ENCODE measurements around the gene DOK7. TPM values are rescaled to one million over a fixed set of nuclear protein-coding genes. Genes with fewer than 3 reads are reported as not detected.

The DOK7 gene
- total RNA-seq, 2 donors from 2014 or later, result 6.3 to 7.0 TPM

DNA sequence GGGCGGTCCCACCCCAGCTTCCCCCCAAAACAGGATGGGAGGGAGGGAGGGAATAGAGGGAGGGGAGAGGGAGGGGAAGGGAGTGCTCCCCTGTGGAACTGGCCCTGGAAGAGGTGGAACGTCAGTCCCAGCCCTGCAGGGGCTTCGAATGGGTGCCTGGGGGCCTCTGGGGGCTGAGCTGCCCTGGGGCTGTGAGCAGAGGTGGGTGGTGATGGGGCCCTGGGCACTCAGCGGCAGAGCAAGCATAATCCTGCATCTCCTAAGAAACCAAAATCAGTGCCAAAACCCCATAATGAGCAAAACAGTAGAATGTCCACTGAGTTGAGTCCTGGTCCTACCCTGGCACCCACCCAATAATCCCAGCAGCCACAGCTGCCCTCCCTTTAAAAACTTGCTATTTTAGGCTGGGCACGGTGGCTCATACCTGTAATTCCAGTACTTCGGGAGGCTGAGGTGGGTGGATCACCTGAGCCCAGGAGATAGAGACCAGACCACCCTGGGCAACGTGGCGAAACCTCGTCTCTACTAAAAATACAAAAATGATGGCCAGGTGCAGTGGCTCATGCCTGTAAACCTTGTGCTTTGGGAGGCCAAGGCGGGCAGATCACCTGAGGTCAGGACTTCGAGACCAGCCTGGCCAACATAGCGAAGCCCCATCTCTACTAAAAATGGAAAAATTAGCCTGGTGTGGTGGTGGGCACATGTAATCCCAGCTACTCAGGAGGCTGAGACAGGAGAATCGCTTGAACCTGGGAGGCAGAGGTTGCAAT lies 11.1 kb downstream of the DOK7 start:
- Histone ChIP-seq H3K4me3 (no peak overlapping the region), H3K27me3 (no peaks in the 10 kb centered on the region), H3K36me3 (replicated peaks in 1 of 2; ENCODE audit: insufficient read depth in 1 of 2, low read depth in 2 of 2) (no peaks in the 10 kb centered on the region), H3K9me3 (no peaks in the 10 kb centered on the region), H3K27ac (no peak overlapping the region), H3K4me1 (peaks cover 44% of the 10 kb centered on the region)
- TF ChIP-seq CTCF (IDR thresholded peaks at IDR 0.05) (no peak), POLR2A (IDR thresholded peaks at IDR 0.05) (no peak)
- intact Hi-C loops (cut with DNase I), result no loop called here
- no peak for ATAC-seq
- DNase-seq, result no peak
- 85 to 90% methylated on average over 13 of the region's 13 CpGs for WGBS, 2 donors

DNA sequence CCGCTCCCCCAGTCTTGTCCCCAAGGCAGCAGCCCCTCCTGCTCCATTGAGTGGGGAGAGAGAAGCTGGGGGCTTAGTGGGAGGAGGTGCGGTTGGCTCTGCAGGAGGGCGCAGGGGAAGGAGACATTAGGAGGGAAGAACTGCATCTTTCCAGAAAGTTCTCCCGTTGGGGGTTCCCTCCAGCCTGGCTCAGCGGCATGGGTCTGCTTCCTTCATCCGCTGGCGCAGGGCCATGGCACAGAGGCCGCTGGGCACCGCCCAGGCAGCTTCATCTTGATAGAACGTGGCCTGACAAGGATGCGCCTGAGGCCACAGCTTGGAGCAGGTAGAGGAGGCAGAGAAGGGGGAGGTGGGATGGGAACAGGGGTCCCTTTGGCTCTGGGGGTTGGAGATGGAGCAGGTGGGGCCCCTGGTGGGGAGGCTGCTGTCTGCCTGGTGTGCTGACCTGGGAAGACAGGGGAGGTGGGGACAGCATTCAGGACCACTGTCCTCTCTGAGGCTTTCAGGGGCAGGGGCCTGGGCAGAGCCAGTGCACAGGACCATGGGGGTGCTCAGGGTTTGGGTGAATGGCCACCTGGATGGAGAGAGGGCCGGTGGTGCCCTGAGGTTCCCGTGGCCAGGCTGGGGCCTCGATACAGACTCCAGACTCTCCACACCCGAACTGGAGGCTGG lies 12.1 kb downstream of the DOK7 start:
- intact Hi-C loops (cut with DNase I), result no loop called here
- Histone ChIP-seq H3K9me3 (no peaks in the 10 kb centered on the region), H3K4me3 (no peak overlapping the region), H3K27ac (no peak overlapping the region), H3K27me3 (no peaks in the 10 kb centered on the region), H3K36me3 (replicated peaks in 1 of 2; ENCODE audit: insufficient read depth in 1 of 2, low read depth in 2 of 2) (no peaks in the 10 kb centered on the region), H3K4me1 (peaks cover 35% of the 10 kb centered on the region)
- ATAC-seq, result no peak
- 86 to 88% methylated on average over 11 to 15 of the region's 15 CpGs for WGBS, 2 donors
- no peak for DNase-seq
- TF ChIP-seq CTCF (IDR thresholded peaks at IDR 0.05) (no peak), POLR2A (IDR thresholded peaks at IDR 0.05) (no peak)

GRCh38 chr4:3475713-3476260 lies 12.7 kb downstream of the DOK7 start:
- Histone ChIP-seq H3K4me3 (no peak overlapping the region), H3K27me3 (no peaks in the 10 kb centered on the region), H3K4me1 (peaks cover 35% of the 10 kb centered on the region), H3K9me3 (no peaks in the 10 kb centered on the region), H3K36me3 (replicated peaks in 1 of 2; ENCODE audit: insufficient read depth in 1 of 2, low read depth in 2 of 2) (no peaks in the 10 kb centered on the region), H3K27ac (no peak overlapping the region)
- TF ChIP-seq POLR2A (IDR thresholded peaks at IDR 0.05) (no peak), CTCF (IDR thresholded peaks at IDR 0.05) (no peak)
- DNase-seq (no peak), ATAC-seq (no peak)
- intact Hi-C loops (cut with DNase I), result no loop called here
- 65 to 97% methylated on average over 16 to 20 of the region's 22 CpGs for WGBS, 2 donors

DNA sequence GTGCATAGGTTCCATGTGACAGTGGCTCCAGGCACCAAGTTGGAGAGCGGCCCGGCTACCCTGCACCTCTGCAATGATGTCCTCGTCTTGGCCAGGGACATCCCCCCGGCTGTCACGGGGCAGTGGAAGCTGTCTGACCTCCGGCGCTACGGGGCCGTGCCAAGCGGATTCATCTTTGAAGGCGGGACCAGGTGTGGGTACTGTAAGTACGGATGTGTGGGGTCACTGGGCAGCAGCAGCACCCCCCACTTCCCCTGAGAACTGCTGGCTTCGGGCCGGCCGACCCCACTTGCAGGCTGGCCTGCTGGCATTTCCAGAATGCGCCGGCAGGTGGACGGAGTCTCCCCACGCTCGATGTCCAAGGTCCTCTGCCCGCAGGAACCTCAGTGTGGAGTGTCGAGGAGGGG lies 13.2 kb downstream of the DOK7 start:
- no peaks in the 10 kb centered on the region for H3K36me3 ChIP-seq (replicated peaks in 1 of 2; ENCODE audit: insufficient read depth in 1 of 2, low read depth in 2 of 2)
- 91 to 95% methylated on average over 15 to 22 of the region's 22 CpGs for WGBS, 2 donors
- H3K4me3 ChIP-seq, result no peak overlapping the region
- no peaks in the 10 kb centered on the region for H3K9me3 ChIP-seq
- intact Hi-C loops (cut with DNase I), result no loop called here
- TF ChIP-seq POLR2A (IDR thresholded peaks at IDR 0.05), result no peak
- TF ChIP-seq CTCF (IDR thresholded peaks at IDR 0.05), result no peak
- no peak overlapping the region for H3K27ac ChIP-seq
- DNase-seq, result no peak
- H3K4me1 ChIP-seq, result peaks cover 30% of the 10 kb centered on the region
- ATAC-seq, result no peak
- H3K27me3 ChIP-seq, result no peaks in the 10 kb centered on the region

Data from body of pancreas (tissue), 4 donors.